ENCODE results near the gene PDE11A. TPM values are rescaled to one million over a fixed set of nuclear protein-coding genes. Genes with fewer than 3 reads are reported as not detected.

Gene PDE11A
- total and polyA plus RNA-seq, 2 experiments from 2014 or later, result 0.34 to 0.86 TPM

DNA sequence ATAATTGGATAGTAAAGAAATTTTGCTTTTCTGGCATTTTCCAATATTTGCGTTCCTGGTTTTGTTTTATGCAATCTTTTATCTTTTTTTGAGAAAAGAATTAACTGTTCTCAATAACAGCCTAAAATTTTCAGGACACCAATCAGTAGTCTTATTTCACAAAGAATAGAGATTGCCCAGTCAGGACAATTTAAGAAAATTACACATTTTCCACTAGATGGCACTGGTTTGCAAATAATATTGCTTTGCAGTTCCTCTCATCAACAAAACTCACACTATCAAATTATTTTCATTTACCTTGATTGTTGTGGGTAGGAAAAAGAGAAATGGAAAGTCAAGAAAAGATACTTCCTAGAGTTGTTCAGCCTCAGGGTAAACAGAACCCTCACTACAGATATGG lies 37.2 kb upstream of the PDE11A start:
- Histone ChIP-seq H3K9me3 (ENCODE audit: low read depth) (no peaks in the 10 kb centered on the region), H3K27ac (no peak overlapping the region), H3K9me2 (ENCODE audit: insufficient read depth) (no peaks in the 10 kb centered on the region), H3K9ac (no peak overlapping the region), H3K4me2 (ENCODE audit: unreplicated experiment) (no peak overlapping the region), H2AFZ (no peak overlapping the region), H3K4me1 (ENCODE audit: insufficient read depth) (peaks cover 7% of the 10 kb centered on the region), H3K27me3 (replicated peaks; ENCODE audit: insufficient read depth) (no peaks in the 10 kb centered on the region), H3K4me3 (no peak overlapping the region), H3K79me2 (ENCODE audit: insufficient read depth) (peaks cover 23% of the 10 kb centered on the region), H3F3A (ENCODE audit: insufficient read depth) (no peaks in the 10 kb centered on the region), H3K36me3 (ENCODE audit: low read depth) (no peaks in the 10 kb centered on the region), H4K20me1 (ENCODE audit: insufficient read depth) (no peaks in the 10 kb centered on the region)
- 0% methylated on average over 1 of the region's 1 CpG for WGBS, 2 experiments (ENCODE audit: low coverage in 1 of 2, low lambda C conversion rate in 2 of 2, missing lambda C conversion rate in 2 of 2)
- peak; percentile 66 for DNase-seq
- in situ Hi-C loops (cut with MboI), result no loop called here
- TF ChIP-seq EZH2phosphoT487 (IDR thresholded peaks at IDR 0.05; ENCODE audit: insufficient read depth, low read depth), result no peak
- TF ChIP-seq EZH2 (IDR thresholded peaks at IDR 0.05; ENCODE audit: insufficient read depth, poor library complexity, severe bottlenecking), result no peak

DNA sequence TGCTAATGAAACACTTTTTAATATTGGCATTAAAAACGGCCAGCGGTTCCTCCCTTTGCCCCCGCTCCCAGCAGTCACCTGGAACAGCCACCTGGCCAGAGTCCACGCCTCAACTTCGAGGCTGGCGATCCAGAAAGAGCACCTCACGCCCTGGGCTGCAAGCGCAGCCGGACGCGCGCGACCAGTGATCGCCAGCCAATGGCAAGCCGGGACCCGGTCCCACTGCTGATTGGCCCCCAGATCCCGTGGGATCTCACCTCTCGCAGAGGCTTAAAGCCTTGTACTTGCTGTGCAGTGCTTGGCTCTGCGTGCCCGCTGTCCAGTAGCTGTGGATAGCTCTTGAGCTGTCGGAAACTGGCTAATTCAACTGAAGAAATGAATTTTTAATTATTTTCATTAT lies 35.6 kb upstream of the PDE11A start:
- Histone ChIP-seq H3K9ac (no peak overlapping the region), H3K9me2 (ENCODE audit: insufficient read depth) (no peaks in the 10 kb centered on the region), H3K9me3 (ENCODE audit: low read depth) (no peaks in the 10 kb centered on the region), H2AFZ (no peak overlapping the region), H3K27ac (no peak overlapping the region), H3K4me2 (ENCODE audit: unreplicated experiment) (no peak overlapping the region), H3K36me3 (ENCODE audit: low read depth) (no peaks in the 10 kb centered on the region), H3K4me1 (ENCODE audit: insufficient read depth) (peaks cover under 1% of the 10 kb centered on the region), H3K79me2 (ENCODE audit: insufficient read depth) (peaks cover 9% of the 10 kb centered on the region), H3F3A (ENCODE audit: insufficient read depth) (no peaks in the 10 kb centered on the region), H4K20me1 (ENCODE audit: insufficient read depth) (no peaks in the 10 kb centered on the region), H3K4me3 (no peak overlapping the region), H3K27me3 (replicated peaks; ENCODE audit: insufficient read depth) (no peaks in the 10 kb centered on the region)
- no peak for DNase-seq
- 87 to 88% methylated on average over 21 of the region's 21 CpGs for WGBS, 2 experiments (ENCODE audit: low coverage in 1 of 2, low lambda C conversion rate in 2 of 2, missing lambda C conversion rate in 2 of 2)
- no peak for TF ChIP-seq EZH2phosphoT487 (IDR thresholded peaks at IDR 0.05; ENCODE audit: insufficient read depth, low read depth)
- TF ChIP-seq EZH2 (IDR thresholded peaks at IDR 0.05; ENCODE audit: insufficient read depth, poor library complexity, severe bottlenecking), result no peak
- in situ Hi-C loops (cut with MboI), result no loop called here

GRCh38 chr2:178106053-178106452 lies 33.5 kb upstream of the PDE11A start:
- H3K9me3 ChIP-seq (ENCODE audit: low read depth), result no peaks in the 10 kb centered on the region
- no peaks in the 10 kb centered on the region for H3K36me3 ChIP-seq (ENCODE audit: low read depth)
- TF ChIP-seq EZH2 (IDR thresholded peaks at IDR 0.05; ENCODE audit: insufficient read depth, poor library complexity, severe bottlenecking) (no peak), EZH2phosphoT487 (IDR thresholded peaks at IDR 0.05; ENCODE audit: insufficient read depth, low read depth) (no peak)
- H2AFZ ChIP-seq, result no peak overlapping the region
- H3K79me2 ChIP-seq (ENCODE audit: insufficient read depth), result no peaks in the 10 kb centered on the region
- H4K20me1 ChIP-seq (ENCODE audit: insufficient read depth), result no peaks in the 10 kb centered on the region
- H3F3A ChIP-seq (ENCODE audit: insufficient read depth), result no peaks in the 10 kb centered on the region
- no peak overlapping the region for H3K4me3 ChIP-seq
- 43 to 49% methylated on average over 2 of the region's 2 CpGs for WGBS, 2 experiments (ENCODE audit: low coverage in 1 of 2, low lambda C conversion rate in 2 of 2, missing lambda C conversion rate in 2 of 2)
- H3K4me2 ChIP-seq (ENCODE audit: unreplicated experiment), result no peak overlapping the region
- H3K9me2 ChIP-seq (ENCODE audit: insufficient read depth), result no peaks in the 10 kb centered on the region
- H3K4me1 ChIP-seq (ENCODE audit: insufficient read depth), result no peaks in the 10 kb centered on the region
- no peaks in the 10 kb centered on the region for H3K27me3 ChIP-seq (replicated peaks; ENCODE audit: insufficient read depth)
- H3K9ac ChIP-seq, result no peak overlapping the region
- in situ Hi-C loops (cut with MboI), result no loop called here
- H3K27ac ChIP-seq, result no peak overlapping the region
- DNase-seq, result no peak

GRCh38 chr2:178105566-178105965 lies 33.0 kb upstream of the PDE11A start:
- Histone ChIP-seq H3K36me3 (ENCODE audit: low read depth) (no peaks in the 10 kb centered on the region), H3K4me3 (no peak overlapping the region), H3K79me2 (ENCODE audit: insufficient read depth) (no peaks in the 10 kb centered on the region), H3K9ac (no peak overlapping the region), H3K4me2 (ENCODE audit: unreplicated experiment) (no peak overlapping the region), H3K27me3 (replicated peaks; ENCODE audit: insufficient read depth) (no peaks in the 10 kb centered on the region), H3K27ac (no peak overlapping the region), H3K9me3 (ENCODE audit: low read depth) (no peaks in the 10 kb centered on the region), H2AFZ (no peak overlapping the region), H4K20me1 (ENCODE audit: insufficient read depth) (no peaks in the 10 kb centered on the region), H3F3A (ENCODE audit: insufficient read depth) (no peaks in the 10 kb centered on the region), H3K4me1 (ENCODE audit: insufficient read depth) (no peaks in the 10 kb centered on the region), H3K9me2 (ENCODE audit: insufficient read depth) (no peaks in the 10 kb centered on the region)
- 35 to 38% methylated on average over 2 of the region's 2 CpGs for WGBS, 2 experiments (ENCODE audit: low coverage in 1 of 2, low lambda C conversion rate in 2 of 2, missing lambda C conversion rate in 2 of 2)
- TF ChIP-seq EZH2 (IDR thresholded peaks at IDR 0.05; ENCODE audit: insufficient read depth, poor library complexity, severe bottlenecking), result no peak
- TF ChIP-seq EZH2phosphoT487 (IDR thresholded peaks at IDR 0.05; ENCODE audit: insufficient read depth, low read depth), result no peak
- no peak for DNase-seq
- in situ Hi-C loops (cut with MboI), result no loop called here

All from GM23248 (cell line).